Mucosa of rectum (tissue), 2 donors: Measurements from ENCODE around the gene EXOC6B.

Source experiments
- H3K27ac ChIP-seq, 2 donors: one replicate each; pipeline ENCODE4 v1.7.0; 2013; ENCODE audit warnings: inconsistent platforms in 2 of 2, low read depth in 2 of 2, low read length in 2 of 2
- H3K27me3 ChIP-seq, 2 donors: one replicate each; pipeline ENCODE4 v1.7.0; 2013; ENCODE audit warnings: low read length in 2 of 2; ENCODE audit not compliant: control insufficient read depth in 2 of 2, insufficient read depth in 2 of 2
- H3K36me3 ChIP-seq, 2 donors: one replicate each; pipeline ENCODE4 v1.7.0; 2013; ENCODE audit warnings: low read length in 2 of 2; ENCODE audit not compliant: control insufficient read depth in 2 of 2, insufficient read depth in 2 of 2
- H3K4me1 ChIP-seq, 2 donors: one replicate each; pipeline ENCODE4 v1.7.0; 2013; ENCODE audit warnings: low read length in 2 of 2, mild to moderate bottlenecking in 1 of 2; ENCODE audit not compliant: control insufficient read depth in 2 of 2, insufficient read depth in 2 of 2
- H3K4me3 ChIP-seq, 2 donors: one replicate each; pipeline ENCODE4 v1.7.0; 2013; ENCODE audit warnings: low read length in 2 of 2
- H3K9ac ChIP-seq, 2 donors: one replicate each; pipeline ENCODE4 v1.7.0; 2013; ENCODE audit warnings: low read length in 2 of 2, low read depth in 1 of 2, mild to moderate bottlenecking in 1 of 2
- H3K9me3 ChIP-seq, 2 donors: one replicate each; pipeline ENCODE4 v1.7.0; 2013; ENCODE audit warnings: low read length in 2 of 2; ENCODE audit not compliant: control insufficient read depth in 2 of 2
- donor health status: healthy.
- donor health status: Normal muscosa, but diverticular disease.

Gene EXOC6B

DNA sequence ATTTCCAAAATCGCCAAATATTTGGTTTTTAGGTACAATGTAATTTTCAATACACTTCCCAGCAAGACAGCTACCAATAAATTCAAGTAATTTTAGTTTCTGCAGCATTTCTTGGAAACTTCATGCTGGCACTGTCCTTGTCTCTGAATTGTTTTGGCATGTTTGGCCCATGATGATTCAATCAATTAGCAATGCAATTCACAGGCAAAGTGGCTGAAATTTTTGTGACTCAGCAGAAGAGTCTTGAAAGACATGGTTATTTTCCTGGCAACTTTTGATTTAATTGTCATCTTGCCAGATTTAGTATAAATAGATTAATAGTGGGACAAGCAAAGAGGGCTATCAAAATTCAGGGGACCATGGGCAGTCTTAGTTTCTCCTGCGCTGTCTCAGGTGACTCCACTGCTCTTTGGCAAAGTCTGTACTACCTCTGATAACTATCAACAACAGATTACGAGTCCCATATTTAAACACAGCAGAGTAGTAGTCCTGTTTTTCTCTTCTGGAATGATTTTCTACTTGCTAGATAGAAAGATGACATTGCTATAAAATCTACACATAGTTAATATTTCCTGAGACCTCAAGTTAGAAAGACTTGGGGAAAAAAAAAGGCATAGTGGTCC, 589.3 kb downstream of the EXOC6B start:
- Histone ChIP-seq H3K27me3 (no peaks in the 10 kb centered on the region), H3K9me3 (no peaks in the 10 kb centered on the region), H3K27ac (no peak overlapping the region)

DNA sequence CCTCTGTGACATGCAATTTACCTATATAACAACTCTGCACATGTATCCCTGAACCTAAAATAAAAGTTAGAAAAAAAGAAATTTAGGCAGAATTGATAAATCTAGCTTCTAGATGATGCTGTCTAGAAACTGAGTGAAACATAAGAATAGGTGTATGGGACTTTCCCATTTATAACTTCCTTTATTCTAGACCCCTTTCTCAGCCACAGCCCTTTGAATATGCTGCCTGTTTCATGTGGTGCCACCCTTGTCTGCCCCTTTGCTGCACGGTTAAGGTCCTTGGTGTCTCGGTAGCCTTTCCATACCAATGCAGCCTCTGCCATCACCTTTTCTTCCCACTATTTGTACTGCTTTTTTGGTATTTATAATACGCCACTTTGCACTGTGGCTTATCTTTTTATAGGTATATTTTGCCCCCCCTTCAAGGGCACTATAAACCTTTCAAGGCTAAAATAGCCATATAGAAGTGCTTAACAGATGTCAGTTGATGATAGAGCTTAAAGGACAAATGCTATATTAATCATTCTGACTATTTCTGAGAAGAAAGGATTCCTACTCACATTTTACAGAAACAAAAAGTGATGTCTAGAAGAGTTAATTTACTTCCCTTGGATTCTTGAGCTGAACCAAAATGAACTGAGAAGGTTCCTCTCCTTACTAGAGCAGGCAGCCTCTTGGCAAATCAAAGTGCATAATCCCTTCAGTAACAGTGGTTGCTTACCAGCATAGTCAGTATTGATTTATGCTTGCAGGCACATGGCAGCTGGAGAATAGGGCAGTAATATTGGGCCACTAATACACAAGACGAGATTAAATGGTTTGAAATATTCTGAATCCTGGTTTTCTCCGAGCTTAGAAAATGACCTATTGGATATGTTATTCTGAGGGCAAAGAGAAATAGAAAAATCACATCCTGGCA, 590.1 kb downstream of the EXOC6B start:
- Histone ChIP-seq H3K27me3 (no peaks in the 10 kb centered on the region), H3K4me1 (peaks cover 0 to 17% of the 10 kb centered on the region in 2 donors), H3K27ac (no peak overlapping the region), H3K36me3 (no peaks in the 10 kb centered on the region), H3K4me3 (no peak overlapping the region), H3K9me3 (no peaks in the 10 kb centered on the region), H3K9ac (no peak overlapping the region)

More for the DNA sequence above, 589.3 kb downstream of the EXOC6B start:
- peaks cover 0 to 22% of the 10 kb centered on the region in 2 donors for H3K4me1 ChIP-seq
- H3K9ac ChIP-seq = no peak overlapping the region
- no peak overlapping the region for H3K4me3 ChIP-seq
- H3K36me3 ChIP-seq = no peaks in the 10 kb centered on the region

DNA sequence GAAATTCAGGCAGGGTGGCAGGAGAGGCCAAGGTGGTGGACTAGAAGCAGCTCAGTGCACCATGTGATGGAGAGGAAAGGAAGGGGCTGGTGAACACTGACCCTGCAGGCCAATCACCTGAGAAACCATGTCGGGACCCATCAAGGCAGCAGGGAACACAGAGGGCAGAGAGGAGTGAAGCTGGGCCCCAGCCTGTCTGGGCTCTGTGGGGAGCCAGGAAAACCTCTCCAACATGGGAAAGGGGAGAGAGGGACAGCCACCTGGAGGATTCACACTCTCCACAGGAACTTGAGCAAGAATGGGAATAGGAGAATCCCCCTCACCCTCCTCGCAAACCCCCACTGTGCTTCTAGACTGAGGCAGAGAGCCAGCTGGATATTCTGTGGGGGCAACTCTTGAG, 592.6 kb downstream of the EXOC6B start:
- Histone ChIP-seq H3K9me3 (no peaks in the 10 kb centered on the region), H3K27me3 (no peaks in the 10 kb centered on the region), H3K36me3 (no peaks in the 10 kb centered on the region), H3K9ac (no peak overlapping the region), H3K27ac (no peak overlapping the region), H3K4me3 (no peak overlapping the region), H3K4me1 (peaks cover 0 to 17% of the 10 kb centered on the region in 2 donors)

DNA sequence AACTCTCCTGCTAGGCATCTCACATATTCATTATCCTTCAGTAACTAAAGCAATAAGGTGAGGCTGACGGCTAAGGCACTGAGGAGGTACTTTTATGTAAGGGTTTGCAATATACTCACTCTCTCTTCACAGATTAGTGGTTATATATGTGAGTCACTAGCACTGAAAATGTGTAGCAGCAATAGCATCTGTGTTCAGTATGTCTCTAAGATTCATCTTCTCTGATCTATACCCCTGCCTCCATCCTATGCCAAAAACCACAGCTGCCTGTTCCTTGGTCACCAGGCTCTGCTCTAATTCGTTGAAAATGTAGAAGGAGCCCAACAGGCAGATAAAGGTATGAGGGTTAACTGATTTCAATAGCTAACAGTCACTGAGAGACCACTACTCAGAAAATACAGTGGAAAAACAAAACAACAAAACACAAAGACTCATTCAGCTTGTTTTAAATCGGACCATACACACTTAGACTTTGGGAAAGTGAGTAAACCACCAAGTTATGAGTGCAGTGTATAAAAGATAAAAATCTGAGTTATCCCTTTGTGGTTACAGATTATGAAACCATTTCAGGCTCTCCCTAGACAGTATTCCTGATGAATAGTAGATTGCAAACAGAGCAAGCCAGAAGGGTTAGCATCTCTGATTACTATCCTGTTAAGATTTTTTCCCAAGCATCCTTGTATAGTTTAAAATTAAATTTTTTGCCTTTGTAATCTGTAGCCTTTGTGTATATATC, 602.8 kb downstream of the EXOC6B start:
- Histone ChIP-seq H3K9me3 (no peaks in the 10 kb centered on the region), H3K27ac (no peak overlapping the region), H3K27me3 (no peaks in the 10 kb centered on the region), H3K9ac (no peak overlapping the region), H3K4me3 (no peak overlapping the region), H3K36me3 (no peaks in the 10 kb centered on the region), H3K4me1 (no peaks in the 10 kb centered on the region)

DNA sequence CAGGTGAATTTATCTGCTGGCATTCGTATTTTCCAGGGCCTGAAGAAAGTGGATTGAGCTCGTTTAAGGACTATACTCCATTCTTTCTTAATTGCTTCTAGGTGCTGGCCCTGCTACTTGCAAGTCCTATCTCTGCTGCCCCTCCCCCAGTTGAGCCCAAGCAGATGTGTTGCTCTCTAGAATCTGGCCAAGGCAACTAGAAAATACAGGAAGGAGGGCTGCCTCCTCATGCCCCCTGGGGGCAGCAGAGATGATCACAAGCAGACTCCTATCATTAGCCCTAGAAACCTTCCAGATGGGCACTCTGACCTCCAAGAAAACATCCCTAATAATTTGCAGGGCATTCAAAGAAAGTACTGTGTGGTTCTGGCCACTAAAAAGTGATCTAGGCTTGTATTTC, 605.7 kb downstream of the EXOC6B start:
- Histone ChIP-seq H3K9me3 (no peaks in the 10 kb centered on the region), H3K27me3 (no peaks in the 10 kb centered on the region), H3K27ac (no peak overlapping the region), H3K4me3 (no peak overlapping the region), H3K4me1 (no peaks in the 10 kb centered on the region), H3K36me3 (no peaks in the 10 kb centered on the region), H3K9ac (no peak overlapping the region)

DNA sequence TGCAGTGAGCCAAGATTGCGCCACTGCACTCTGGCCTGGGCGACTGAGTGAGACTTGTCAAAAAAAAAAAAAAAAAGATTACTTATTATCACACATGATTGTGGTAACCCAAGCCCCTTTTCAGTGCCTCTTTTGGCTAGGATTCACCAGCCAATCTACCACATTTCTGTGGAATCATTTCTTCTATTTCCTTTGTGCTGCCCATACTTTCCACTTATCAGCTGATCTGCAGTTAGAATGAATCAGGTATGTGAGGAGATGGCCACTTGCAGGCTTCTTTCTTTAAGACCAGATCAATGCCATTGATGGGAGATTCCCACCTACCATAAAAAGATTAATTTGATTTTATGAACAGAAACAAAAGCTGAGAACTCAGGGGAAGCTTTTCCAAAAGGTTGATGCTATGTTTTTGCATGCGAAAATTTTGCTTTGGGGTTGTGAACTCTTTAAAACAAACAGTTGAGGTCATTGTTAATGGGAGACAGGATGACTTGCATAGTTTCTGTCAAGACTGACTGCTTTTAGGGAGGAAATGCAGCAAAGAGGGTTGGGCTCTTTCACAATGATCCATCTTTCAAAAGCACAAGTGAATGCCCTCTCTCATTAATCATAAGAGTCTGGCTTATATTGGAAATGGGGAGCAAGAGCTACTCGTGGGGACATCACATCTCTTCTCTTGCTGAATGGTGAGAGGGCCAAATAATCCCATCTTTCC, 611.2 kb downstream of the EXOC6B start:
- Histone ChIP-seq H3K4me1 (peaks cover 4 to 20% of the 10 kb centered on the region in 2 donors), H3K27me3 (no peaks in the 10 kb centered on the region), H3K36me3 (no peaks in the 10 kb centered on the region), H3K27ac (no peak overlapping the region), H3K9me3 (no peaks in the 10 kb centered on the region), H3K9ac (no peak overlapping the region), H3K4me3 (no peak overlapping the region)

DNA sequence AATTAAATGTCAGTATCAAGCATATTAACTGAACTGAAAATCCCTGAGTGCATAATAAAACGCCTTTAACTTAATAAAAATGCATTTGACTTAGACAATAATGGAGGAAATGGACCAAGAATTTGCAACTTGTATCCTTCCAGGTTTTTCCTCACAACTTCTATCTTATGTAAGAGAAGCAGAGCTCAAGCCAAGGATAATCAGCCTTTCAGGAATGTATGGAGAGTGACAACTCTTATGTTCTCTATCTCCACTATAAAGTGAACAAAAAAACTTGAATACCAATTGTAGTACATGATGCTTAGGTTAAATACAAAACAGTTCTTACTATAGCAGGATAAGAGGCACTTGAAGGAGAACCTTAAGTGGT, 613.4 kb downstream of the EXOC6B start:
- no peak overlapping the region for H3K4me3 ChIP-seq
- H3K4me1 ChIP-seq = peaks cover 4 to 20% of the 10 kb centered on the region in 2 donors
- H3K9ac ChIP-seq = no peak overlapping the region
- no peaks in the 10 kb centered on the region for H3K9me3 ChIP-seq
- H3K27ac ChIP-seq = peak overlapping the region in 1 of 2 donors; percentile 59
- H3K36me3 ChIP-seq = no peaks in the 10 kb centered on the region
- no peaks in the 10 kb centered on the region for H3K27me3 ChIP-seq

DNA sequence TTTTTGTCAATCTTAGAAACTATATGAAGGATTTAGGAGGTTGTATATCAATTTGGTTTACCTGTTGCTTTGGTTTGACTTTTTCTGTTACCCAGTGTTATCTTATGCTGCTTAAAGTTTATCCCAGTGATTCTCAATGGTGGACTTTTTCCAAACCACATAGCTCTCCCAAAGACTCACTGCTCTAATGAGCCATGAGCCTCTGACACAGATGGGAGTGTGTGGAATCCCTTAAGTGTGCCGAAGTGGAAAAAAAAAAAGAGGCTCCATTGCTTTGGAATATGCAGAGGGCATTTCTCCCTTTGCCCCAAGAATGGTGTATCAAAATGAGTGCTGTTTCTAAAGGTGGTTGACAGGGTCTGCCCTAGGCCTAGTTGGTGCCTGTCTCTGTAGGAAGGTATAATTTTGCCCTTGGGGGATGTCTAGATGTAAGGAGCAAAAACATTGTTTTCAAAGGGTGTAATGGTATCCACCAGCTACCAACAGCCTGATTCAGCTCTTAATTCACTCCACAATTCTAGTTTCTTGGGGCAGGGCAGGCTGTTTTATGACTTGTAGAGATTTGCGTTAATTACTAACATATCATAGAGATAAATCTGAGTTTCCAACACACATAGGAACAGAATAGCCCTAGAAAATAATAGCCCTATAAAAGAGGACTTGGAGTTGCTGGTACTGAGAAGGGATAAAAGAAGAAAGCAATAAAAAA, 613.9 kb downstream of the EXOC6B start:
- H3K27ac ChIP-seq = peak overlapping the region; percentile 52 to 59

DNA sequence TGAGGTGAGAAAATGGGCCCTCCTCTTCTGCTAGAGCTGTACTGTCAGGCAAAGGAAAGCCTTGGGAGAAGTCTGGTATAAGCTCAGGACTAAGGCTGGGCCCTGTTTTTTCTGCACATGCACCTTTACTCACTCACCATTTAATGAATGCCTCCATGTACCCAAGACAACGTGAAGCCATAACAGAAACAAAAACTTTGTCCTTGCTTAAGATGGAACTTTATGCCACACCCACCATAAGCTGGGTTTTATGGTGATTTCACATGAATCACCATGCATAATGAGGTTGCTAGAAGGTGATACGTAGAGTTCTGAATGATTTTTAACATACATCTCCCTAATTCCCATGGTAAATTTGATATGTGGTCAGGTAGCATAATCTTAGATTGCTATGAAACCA, 614.5 kb downstream of the EXOC6B start:
- H3K4me1 ChIP-seq = peaks cover 4 to 21% of the 10 kb centered on the region in 2 donors
- no peak overlapping the region for H3K4me3 ChIP-seq
- peak overlapping the region; percentile 52 to 59 for H3K27ac ChIP-seq
- H3K27me3 ChIP-seq = no peaks in the 10 kb centered on the region
- no peaks in the 10 kb centered on the region for H3K36me3 ChIP-seq
- no peaks in the 10 kb centered on the region for H3K9me3 ChIP-seq
- no peak overlapping the region for H3K9ac ChIP-seq

More for the DNA sequence above, 613.9 kb downstream of the EXOC6B start:
- no peaks in the 10 kb centered on the region for H3K36me3 ChIP-seq
- H3K27me3 ChIP-seq = no peaks in the 10 kb centered on the region
- peaks cover 4 to 20% of the 10 kb centered on the region in 2 donors for H3K4me1 ChIP-seq
- H3K9ac ChIP-seq = no peak overlapping the region
- no peak overlapping the region for H3K4me3 ChIP-seq
- no peaks in the 10 kb centered on the region for H3K9me3 ChIP-seq
